Esophagus squamous epithelium (tissue), 4 donors: ENCODE results near the gene SLC44A1.

Experiments
- POLR2A ChIP-seq, 4 donors: fragments of 450-650 bp; IDR thresholded peaks; one replicate each; pipeline ENCODE4 v1.6.1; 2017; ENCODE audit warnings: antibody characterized with exemption in 4 of 4, mild to moderate bottlenecking in 4 of 4, moderate library complexity in 3 of 4
- TF ChIP-seq, protein P1 (sequence below), 6 experiments: fragments of 450-650 bp in 4 of 6; fragments of 200-600 bp in 2 of 6; sonication (generic) in 2 of 6; IDR thresholded peaks; one replicate each; pipeline ENCODE4 v1.5.1; 2016 to 2019; ENCODE audit warnings: antibody characterized with exemption in 6 of 6, mild to moderate bottlenecking in 4 of 6, moderate library complexity in 4 of 6

DNA sequence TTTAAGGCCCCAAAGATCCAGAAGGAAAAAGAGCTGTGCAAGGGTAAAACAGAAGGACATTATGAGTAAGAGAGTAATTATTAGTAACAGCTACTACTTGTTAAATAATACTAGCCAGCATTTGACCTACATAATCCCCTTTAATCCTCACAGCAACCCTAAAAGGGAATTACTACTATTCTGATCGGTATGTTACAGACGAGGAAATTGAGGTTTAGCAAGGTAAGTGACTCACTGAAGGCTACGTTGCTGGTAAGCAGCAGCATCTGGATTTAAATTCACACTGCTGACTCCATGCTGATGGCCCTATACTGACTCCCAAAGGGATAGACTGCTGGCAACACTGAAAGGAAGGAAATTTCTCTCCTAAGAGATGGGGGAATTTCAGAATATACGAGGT, 199.7 kb downstream of the SLC44A1 start:
- TF ChIP-seq, protein P1, sequence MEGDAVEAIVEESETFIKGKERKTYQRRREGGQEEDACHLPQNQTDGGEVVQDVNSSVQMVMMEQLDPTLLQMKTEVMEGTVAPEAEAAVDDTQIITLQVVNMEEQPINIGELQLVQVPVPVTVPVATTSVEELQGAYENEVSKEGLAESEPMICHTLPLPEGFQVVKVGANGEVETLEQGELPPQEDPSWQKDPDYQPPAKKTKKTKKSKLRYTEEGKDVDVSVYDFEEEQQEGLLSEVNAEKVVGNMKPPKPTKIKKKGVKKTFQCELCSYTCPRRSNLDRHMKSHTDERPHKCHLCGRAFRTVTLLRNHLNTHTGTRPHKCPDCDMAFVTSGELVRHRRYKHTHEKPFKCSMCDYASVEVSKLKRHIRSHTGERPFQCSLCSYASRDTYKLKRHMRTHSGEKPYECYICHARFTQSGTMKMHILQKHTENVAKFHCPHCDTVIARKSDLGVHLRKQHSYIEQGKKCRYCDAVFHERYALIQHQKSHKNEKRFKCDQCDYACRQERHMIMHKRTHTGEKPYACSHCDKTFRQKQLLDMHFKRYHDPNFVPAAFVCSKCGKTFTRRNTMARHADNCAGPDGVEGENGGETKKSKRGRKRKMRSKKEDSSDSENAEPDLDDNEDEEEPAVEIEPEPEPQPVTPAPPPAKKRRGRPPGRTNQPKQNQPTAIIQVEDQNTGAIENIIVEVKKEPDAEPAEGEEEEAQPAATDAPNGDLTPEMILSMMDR (IDR thresholded peaks at IDR 0.05): no peak
- no peak for TF ChIP-seq POLR2A (IDR thresholded peaks at IDR 0.05)
